CD4-positive, alpha-beta memory T cell (primary cell): ENCODE measurements around the gene NUP155. TPM values are rescaled to one million over a fixed set of nuclear protein-coding genes. Genes with fewer than 3 reads are reported as not detected.

ENCODE experiments used
- CTCF ChIA-PET: fragments of 350-600 bp; sonication (Branson Sonifier 250); formaldehyde crosslinking; loops from one replicate; lab custom pipeline; 2021; ENCODE audit warnings: inconsistent platforms; ENCODE audit not compliant: partially characterized antibody; lab: Charles Lee
- POLR2A ChIA-PET: fragments of 350-600 bp; sonication (Branson Sonifier 250); formaldehyde crosslinking; loops from one replicate; lab custom pipeline; 2021; ENCODE audit not compliant: partially characterized antibody; lab: Charles Lee
- DNase-seq, 5 donors: peaks; one replicate each; pipeline versions ENCODE4 v3.0.0 to v3.0.0-alpha.2; 2020 to 2022; ENCODE audit warnings: mixed read lengths in 1 of 5
- H3K27ac ChIP-seq: one replicate; pipeline ENCODE4 v1.7.0; 2013; ENCODE audit warnings: low read depth, low read length
- H3K27me3 ChIP-seq: 2 replicates; pipeline ENCODE4 v1.7.0; 2013; ENCODE audit warnings: mild to moderate bottlenecking, low read length, moderate library complexity; ENCODE audit not compliant: insufficient read depth
- H3K36me3 ChIP-seq: 2 replicates; pipeline ENCODE4 v1.7.0; 2013; ENCODE audit warnings: mild to moderate bottlenecking, low read length, moderate library complexity; ENCODE audit not compliant: insufficient read depth
- H3K4me1 ChIP-seq: 2 replicates; pipeline ENCODE4 v1.7.0; 2013; ENCODE audit warnings: mild to moderate bottlenecking, low read length, moderate library complexity; ENCODE audit not compliant: insufficient read depth
- H3K4me3 ChIP-seq, 2 donors: one replicate each; pipeline ENCODE4 v1.7.0; 2013; ENCODE audit warnings: low read length in 2 of 2, mild to moderate bottlenecking in 1 of 2
- H3K9me3 ChIP-seq, 2 donors: one replicate each; pipeline ENCODE4 v1.7.0; 2013; ENCODE audit warnings: low read length in 2 of 2, control low read depth in 1 of 2; ENCODE audit not compliant: control insufficient read depth in 1 of 2
- H3K27ac Mint-ChIP-seq, 7 donors: one replicate each; pipeline ENCODE4 v1.8.0; 2020 to 2021; ENCODE audit warnings: mixed read lengths in 7 of 7, mild to moderate bottlenecking in 6 of 7, inconsistent platforms in 3 of 7, moderate library complexity in 3 of 7
- H3K27me3 Mint-ChIP-seq, 2 donors: one replicate each; pipeline ENCODE4 v1.8.0; 2020 to 2021; ENCODE audit warnings: mixed read lengths in 2 of 2
- H3K36me3 Mint-ChIP-seq, 2 donors: one replicate each; pipeline ENCODE4 v1.8.0; 2020 to 2021; ENCODE audit warnings: mixed read lengths in 2 of 2, inconsistent platforms in 1 of 2, mild to moderate bottlenecking in 1 of 2
- H3K4me1 Mint-ChIP-seq, 4 donors: one replicate each; pipeline ENCODE4 v1.8.0; 2020 to 2021; ENCODE audit warnings: mixed read lengths in 4 of 4, mild to moderate bottlenecking in 1 of 4
- H3K4me3 Mint-ChIP-seq, 8 donors: one replicate each; pipeline ENCODE4 v1.8.0; 2020 to 2021; ENCODE audit warnings: mixed read lengths in 8 of 8, mild to moderate bottlenecking in 7 of 8, moderate library complexity in 6 of 8, inconsistent platforms in 3 of 8
- H3K9me3 Mint-ChIP-seq, 8 donors: one replicate each; pipeline ENCODE4 v1.8.0; 2020 to 2021; ENCODE audit warnings: mixed read lengths in 8 of 8, mild to moderate bottlenecking in 5 of 8, inconsistent platforms in 3 of 8, moderate library complexity in 1 of 8
- intact Hi-C: fragments of 100-400 bp; cut with micrococcal nuclease; formaldehyde crosslinking; loops from one replicate; pipeline ENCODE4 v1.15.1; 2023
- polyA plus RNA-seq, 2 donors: library from polyadenylated mRNA; unstranded; fragments of 300-500 nt; fragmentation: Illumina TruSeq; gene quantifications; one replicate each; pipeline ENCODE4 v1.2.3, GENCODE V29; 2021
- total RNA-seq, 2 experiments: library from RNA; stranded (reverse); gene quantifications; one replicate each; pipeline ENCODE4 v1.2.3, GENCODE V29; 2021

Gene NUP155
- total and polyA plus RNA-seq, 4 experiments from 2014 or later = 10.7 to 30.8 (median 28.7) TPM

- Histone ChIP-seq H3K36me3 (no peaks in the 10 kb centered on the region), H3K4me1 (peaks cover 5% of the 10 kb centered on the region), H3K9me3 (no peaks in the 10 kb centered on the region), H3K27me3 (no peaks in the 10 kb centered on the region), H3K27ac (no peak overlapping the region), H3K4me3 (no peak overlapping the region)
- DNase-seq = no peak
- H3K4me3 Mint-ChIP-seq = peak overlapping the region in 2 of 8 donors; percentile 42 to 90
- peak overlapping the region in 2 of 7 donors; percentile 1 to 28 for H3K27ac Mint-ChIP-seq
- H3K9me3 Mint-ChIP-seq = peaks cover 0 to 8% (median 1%) of the 10 kb centered on the region in 8 donors
- H3K27me3 Mint-ChIP-seq = no peaks in the 10 kb centered on the region
- peaks cover 0 to 1% of the 10 kb centered on the region in 2 donors for H3K36me3 Mint-ChIP-seq
- intact Hi-C loops = no loop called here
- POLR2A ChIA-PET = no interaction called here
- CTCF ChIA-PET = no interaction called here
- peaks cover 1 to 10% (median 9%) of the 10 kb centered on the region in 4 donors for H3K4me1 Mint-ChIP-seq
Observed at GRCh38 chr5:37251665-37252064, 119.2 kb downstream of the NUP155 start.

DNA sequence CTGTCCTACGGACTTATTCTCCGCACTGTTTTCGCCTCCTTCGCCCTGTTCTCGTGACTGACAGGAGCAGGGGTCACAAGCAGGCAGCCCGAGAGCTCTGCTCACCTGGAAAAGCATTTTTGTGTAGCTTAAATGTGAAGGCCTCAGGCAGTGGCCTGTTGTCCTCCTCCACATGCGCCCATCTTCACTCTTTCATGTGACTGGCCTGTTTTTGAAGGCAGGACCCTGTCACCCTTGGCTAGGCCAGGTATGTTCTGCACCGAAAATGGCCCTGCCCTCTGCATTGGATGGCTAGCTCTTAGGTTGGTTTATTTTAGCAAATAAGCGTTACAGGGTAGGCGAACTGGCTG, 121.1 kb downstream of the NUP155 start:
- no peak for DNase-seq
- peaks cover 0 to 7% (median 1%) of the 10 kb centered on the region in 8 donors for H3K9me3 Mint-ChIP-seq
- H3K36me3 ChIP-seq = no peaks in the 10 kb centered on the region
- no peaks in the 10 kb centered on the region for H3K27me3 Mint-ChIP-seq
- no peaks in the 10 kb centered on the region for H3K9me3 ChIP-seq
- H3K4me3 ChIP-seq = peak overlapping the region in 1 of 2 donors; percentile 64
- H3K36me3 Mint-ChIP-seq = peaks cover 0 to 1% of the 10 kb centered on the region in 2 donors
- peak overlapping the region; percentile 88 to 92 (median 90) for H3K4me3 Mint-ChIP-seq
- H3K27ac Mint-ChIP-seq = peak overlapping the region in 6 of 7 donors; percentile 66 to 94 (median 83)
- H3K27me3 ChIP-seq = no peaks in the 10 kb centered on the region
- ChIA-PET POLR2A (interaction anchor here (0.6 to 1.3 kb wide), 2 partner anchors 50 to 52 kb away, joined by 3 read pairs; no protein-coding TSS in a partner anchor), CTCF (no interaction called here)
- no peak overlapping the region for H3K27ac ChIP-seq
- intact Hi-C loops = no loop called here
- H3K4me1 ChIP-seq = peaks cover 5% of the 10 kb centered on the region
- H3K4me1 Mint-ChIP-seq = peaks cover 3 to 10% (median 9%) of the 10 kb centered on the region in 4 donors

DNA sequence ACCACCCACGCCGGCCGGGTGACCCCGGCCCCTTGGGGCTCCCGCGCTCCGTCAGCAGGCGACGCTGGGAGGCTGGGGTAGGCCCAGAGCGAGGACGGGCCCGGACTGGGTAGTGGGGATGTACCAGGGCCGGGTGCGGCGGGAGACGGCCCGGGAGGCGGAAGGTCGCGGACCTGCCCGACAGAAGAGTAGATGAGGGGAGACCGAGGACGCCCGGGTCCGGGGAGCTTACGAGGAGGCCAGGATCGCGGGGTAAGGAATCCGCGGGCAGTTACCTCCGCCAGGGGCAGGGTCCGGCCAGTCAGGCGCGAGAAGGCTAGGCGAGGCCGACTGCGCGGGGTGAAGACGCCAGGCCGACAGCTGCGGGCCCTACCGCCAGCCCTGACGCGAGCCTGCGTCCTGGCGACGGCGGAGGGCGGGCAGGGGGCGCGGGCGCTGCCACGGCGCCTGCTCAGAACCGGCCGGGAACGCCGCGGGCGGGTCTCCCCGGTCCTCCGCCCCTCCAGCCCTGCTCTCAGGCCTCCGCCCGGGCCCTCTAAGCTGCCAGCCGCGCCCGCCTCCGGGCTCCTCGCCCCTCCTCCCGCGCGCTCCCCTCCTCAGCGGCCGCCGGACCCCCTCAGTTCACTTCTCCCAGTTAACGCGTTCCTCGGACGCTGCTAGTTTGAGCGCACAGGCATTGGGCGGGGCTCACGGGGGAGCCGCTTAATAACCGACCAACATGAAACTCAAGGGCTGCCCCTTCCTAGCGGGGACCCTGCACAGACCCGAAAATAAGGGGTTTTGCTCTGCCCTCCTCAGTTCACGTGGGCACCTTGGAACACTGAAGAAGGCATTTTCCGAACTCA, 121.7 kb downstream of the NUP155 start, which contains the start of gene CPLANE1:
CPLANE1 (minus strand) TSS at position 407 of the 845 bp plus-strand sequence. CDS start 1,678 bp downstream, outside the sequence.
- Mint-ChIP-seq H3K4me3 (peak within 1 kb of the TSS; percentile 88 to 92 (median 90)), H3K4me1 (peaks cover 3 to 10% (median 9%) of the 10 kb centered on the region in 4 donors), H3K36me3 (peaks cover 0 to 1% of the 10 kb centered on the region in 2 donors), H3K27ac (peak within 1 kb of the TSS in 6 of 7 donors; percentile 66 to 94 (median 83)), H3K9me3 (peaks cover 0 to 5% (median under 1%) of the 10 kb centered on the region in 8 donors), H3K27me3 (no peaks in the 10 kb centered on the region)
- Histone ChIP-seq H3K27me3 (no peaks in the 10 kb centered on the region), H3K9me3 (no peaks in the 10 kb centered on the region), H3K27ac (peak within 1 kb of the TSS; percentile 63), H3K36me3 (no peaks in the 10 kb centered on the region), H3K4me1 (peaks cover 5% of the 10 kb centered on the region), H3K4me3 (peak within 1 kb of the TSS; percentile 49 to 64)
- peak; percentile 35 to 62 (median 54) for DNase-seq
- intact Hi-C loops = no loop called here
- CTCF ChIA-PET = no interaction called here
- POLR2A ChIA-PET = interaction anchor here (0.6 to 1.3 kb wide), 5 partner anchors 40 to 191 kb away, joined by 3 read pairs; partner anchors contain the start of gene NUP155

GRCh38 chr5:37248421-37248969, 122.4 kb downstream of the NUP155 start:
- no peaks in the 10 kb centered on the region for H3K9me3 ChIP-seq
- no peaks in the 10 kb centered on the region for H3K36me3 ChIP-seq
- H3K27me3 Mint-ChIP-seq = no peaks in the 10 kb centered on the region
- H3K36me3 Mint-ChIP-seq = peaks cover 0 to 1% of the 10 kb centered on the region in 2 donors
- H3K4me1 Mint-ChIP-seq = peaks cover 3 to 10% (median 9%) of the 10 kb centered on the region in 4 donors
- POLR2A ChIA-PET = interaction anchor here (0.6 to 1.3 kb wide), 4 partner anchors 39 to 378 kb away, joined by 3 read pairs; no protein-coding TSS in a partner anchor
- peaks cover 5% of the 10 kb centered on the region for H3K4me1 ChIP-seq
- intact Hi-C loops = no loop called here
- no peaks in the 10 kb centered on the region for H3K27me3 ChIP-seq
- peak overlapping the region; percentile 63 for H3K27ac ChIP-seq
- H3K4me3 ChIP-seq = peak overlapping the region; percentile 49 to 64
- H3K4me3 Mint-ChIP-seq = peak overlapping the region; percentile 71 to 92 (median 86)
- DNase-seq = no peak
- H3K27ac Mint-ChIP-seq = peak overlapping the region in 5 of 7 donors; percentile 15 to 88 (median 79)
- H3K9me3 Mint-ChIP-seq = peaks cover 0 to 1% (median 0%) of the 10 kb centered on the region in 8 donors
- CTCF ChIA-PET = no interaction called here

- H3K27me3 ChIP-seq = no peaks in the 10 kb centered on the region
- no peak for DNase-seq
- ChIA-PET CTCF (interaction anchor here (1.1 kb wide), 1 partner anchor 114 kb away, joined by 3 read pairs; no protein-coding TSS in a partner anchor), POLR2A (no interaction called here)
- no peaks in the 10 kb centered on the region for H3K9me3 ChIP-seq
- H3K36me3 ChIP-seq = no peaks in the 10 kb centered on the region
- H3K4me1 ChIP-seq = peaks cover 5% of the 10 kb centered on the region
- Mint-ChIP-seq H3K9me3 (no peaks in the 10 kb centered on the region), H3K4me3 (peak overlapping the region in 7 of 8 donors; percentile 30 to 85 (median 55)), H3K36me3 (peaks cover 0 to 1% of the 10 kb centered on the region in 2 donors), H3K27me3 (no peaks in the 10 kb centered on the region), H3K27ac (no peak overlapping the region), H3K4me1 (peaks cover 3 to 10% (median 9%) of the 10 kb centered on the region in 4 donors)
- H3K4me3 ChIP-seq = no peak overlapping the region
- intact Hi-C loops = no loop called here
- H3K27ac ChIP-seq = no peak overlapping the region
Observed at GRCh38 chr5:37247496-37247895, 123.4 kb downstream of the NUP155 start.

GRCh38 chr5:37247036-37247435, 123.9 kb downstream of the NUP155 start:
- DNase-seq = no peak
- ChIA-PET POLR2A (no interaction called here), CTCF (interaction anchor here (1.1 kb wide), 1 partner anchor 114 kb away, joined by 3 read pairs; no protein-coding TSS in a partner anchor)
- Histone ChIP-seq H3K36me3 (no peaks in the 10 kb centered on the region), H3K4me3 (no peak overlapping the region), H3K27me3 (no peaks in the 10 kb centered on the region), H3K4me1 (peaks cover 5% of the 10 kb centered on the region), H3K9me3 (no peaks in the 10 kb centered on the region), H3K27ac (no peak overlapping the region)
- Mint-ChIP-seq H3K4me3 (peak overlapping the region in 2 of 8 donors; percentile 21 to 39), H3K4me1 (peaks cover 3 to 10% (median 9%) of the 10 kb centered on the region in 4 donors), H3K27ac (no peak overlapping the region), H3K9me3 (no peaks in the 10 kb centered on the region), H3K27me3 (no peaks in the 10 kb centered on the region), H3K36me3 (peaks cover 0 to 1% of the 10 kb centered on the region in 2 donors)
- intact Hi-C loops = no loop called here
